HG02678 (cell line): ENCODE measurements around the gene ADAMTS9.

Source experiments
- ATAC-seq: cut with Tn5 transposase; IDR thresholded peaks from one replicate; pipeline ENCODE4 v1.9.1; 2021; ENCODE audit warnings: mild to moderate bottlenecking, moderate library complexity; ENCODE audit not compliant: unreplicated experiment

Gene ADAMTS9

GRCh38 chr3:64496786-64497490, 190.9 kb downstream of the ADAMTS9 start:
- no peak for ATAC-seq

- ATAC-seq, result no peak
Observed at GRCh38 chr3:64495781-64496334, 191.9 kb downstream of the ADAMTS9 start.

DNA sequence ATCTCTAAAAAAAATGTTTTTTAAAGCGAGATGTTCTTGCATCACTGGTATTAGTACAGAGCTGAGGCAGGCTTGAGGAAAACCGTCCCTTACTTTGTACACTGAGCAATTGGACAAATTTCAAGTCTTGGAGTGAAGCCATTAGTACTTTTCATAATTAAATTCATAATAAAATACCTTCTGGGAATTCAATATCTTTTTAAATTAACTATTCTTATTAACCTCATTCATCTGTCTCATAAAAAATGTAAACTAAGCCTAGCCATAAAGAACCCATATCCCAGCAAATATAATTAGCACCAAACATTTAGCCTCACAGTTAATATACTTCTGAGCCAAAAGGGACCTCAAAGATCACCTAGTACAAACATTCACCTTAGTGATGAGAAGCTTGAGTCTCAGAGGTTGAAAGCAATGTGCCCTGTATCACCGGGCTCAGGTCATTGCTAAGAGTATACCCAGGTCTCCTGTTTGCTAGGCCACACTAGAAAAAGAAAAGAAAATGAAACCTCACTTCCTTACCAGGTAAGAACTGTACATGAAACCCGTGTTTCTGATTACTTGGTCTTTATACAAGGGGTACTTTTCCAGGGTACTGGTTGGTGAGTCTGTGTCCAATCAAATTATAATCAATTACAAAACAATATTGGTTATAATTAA, 192.5 kb downstream of the ADAMTS9 start:
- ATAC-seq, result no peak

DNA sequence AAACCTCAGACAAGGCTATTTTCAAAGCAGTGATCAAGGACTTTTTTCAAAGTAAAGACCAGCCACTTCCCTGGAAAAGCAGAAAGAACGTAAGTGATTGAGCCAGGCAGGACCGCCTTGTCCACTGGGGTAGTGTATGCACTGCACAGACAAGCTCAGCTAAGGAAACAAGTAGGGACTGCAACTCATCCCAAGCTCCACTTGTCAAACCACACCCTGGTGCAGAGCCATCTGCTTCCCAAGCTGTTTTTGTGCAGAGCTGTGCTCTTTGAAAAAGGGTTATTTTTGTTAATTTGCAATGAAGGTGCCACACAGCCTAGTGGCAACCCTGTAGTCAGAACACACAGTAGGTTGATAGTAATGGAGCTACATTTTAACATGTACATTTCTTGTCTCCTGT, 193.3 kb downstream of the ADAMTS9 start:
- no peak for ATAC-seq

DNA sequence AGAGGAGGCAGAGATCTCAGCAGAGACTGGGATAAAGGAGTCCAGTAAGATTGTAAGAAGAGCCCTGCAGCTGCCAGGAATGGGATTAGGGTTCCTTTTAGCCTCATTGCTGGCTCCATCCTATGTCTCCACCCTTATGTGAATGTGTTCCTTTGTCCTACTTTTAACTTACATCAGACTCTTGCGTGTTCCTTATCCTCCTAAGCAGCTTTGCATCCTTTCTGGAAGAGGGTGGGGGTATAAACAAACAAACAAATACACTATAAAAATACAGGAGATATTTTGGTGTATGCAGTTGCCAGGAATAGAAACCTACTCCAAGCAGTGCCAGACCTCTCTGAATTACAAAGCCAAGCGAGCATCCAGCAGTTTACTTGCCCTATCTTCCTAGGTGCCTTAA, 194.7 kb downstream of the ADAMTS9 start:
- no peak for ATAC-seq

- no peak for ATAC-seq
Observed at GRCh38 chr3:64491843-64492242, 196.0 kb downstream of the ADAMTS9 start.

DNA sequence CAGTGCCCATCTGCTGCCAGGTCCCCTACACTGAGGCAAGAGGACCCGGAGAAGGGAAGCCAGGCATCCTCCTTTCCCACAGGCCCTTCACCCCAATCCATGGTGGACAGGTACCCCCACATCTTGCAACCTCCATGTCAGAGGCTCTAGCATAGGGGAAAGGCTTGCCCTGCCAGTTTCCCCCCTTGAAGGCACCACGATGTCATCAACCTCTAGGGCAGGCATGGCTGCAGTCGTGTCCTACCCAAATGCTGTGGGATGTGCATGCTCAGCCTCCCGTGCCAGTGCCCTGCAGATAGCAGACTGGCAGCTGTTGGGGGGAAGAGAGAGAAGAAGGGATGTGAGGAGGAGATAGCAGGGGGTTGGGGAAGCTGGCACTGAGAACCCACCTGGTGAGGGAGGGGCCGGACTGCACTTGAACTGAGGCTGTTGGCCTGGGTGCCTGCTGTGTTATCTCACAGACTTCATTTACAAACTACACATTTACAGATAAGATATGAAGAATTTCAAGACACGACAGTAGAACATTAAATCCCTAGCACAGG, 197.5 kb downstream of the ADAMTS9 start:
- no peak for ATAC-seq

DNA sequence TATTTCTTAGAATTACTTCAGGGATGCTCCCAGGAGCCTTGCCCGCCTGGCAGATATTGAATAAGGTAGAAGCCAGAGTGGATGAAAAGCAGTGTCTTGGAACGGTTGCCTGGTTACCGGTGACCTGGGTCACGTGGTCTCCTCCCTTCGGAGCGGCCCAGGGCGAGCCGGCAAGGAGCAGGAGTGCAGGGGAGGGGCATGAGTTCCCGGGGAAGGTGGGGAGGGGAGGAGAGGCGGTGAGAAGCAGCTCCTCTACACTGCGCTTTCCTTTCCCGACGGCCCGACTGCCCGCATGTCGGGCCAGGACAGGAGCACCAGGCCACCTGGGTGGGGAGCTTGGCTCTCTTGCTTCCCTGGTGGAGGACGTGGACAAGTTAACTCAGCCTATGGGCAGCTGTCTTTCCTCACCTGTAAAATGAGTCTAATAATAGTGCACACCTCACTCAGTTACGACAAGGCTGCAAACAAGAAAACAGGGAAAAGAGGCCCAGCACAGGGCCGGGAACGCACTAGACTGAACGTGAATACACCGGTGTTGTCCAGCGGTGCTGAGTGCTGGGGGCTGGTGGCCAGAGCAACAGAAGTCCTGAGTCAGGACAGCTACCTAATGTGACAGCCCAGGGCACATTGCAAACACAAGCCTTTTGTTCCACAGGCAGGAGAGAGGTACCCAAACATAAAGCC, 198.3 kb downstream of the ADAMTS9 start:
- no peak for ATAC-seq

DNA sequence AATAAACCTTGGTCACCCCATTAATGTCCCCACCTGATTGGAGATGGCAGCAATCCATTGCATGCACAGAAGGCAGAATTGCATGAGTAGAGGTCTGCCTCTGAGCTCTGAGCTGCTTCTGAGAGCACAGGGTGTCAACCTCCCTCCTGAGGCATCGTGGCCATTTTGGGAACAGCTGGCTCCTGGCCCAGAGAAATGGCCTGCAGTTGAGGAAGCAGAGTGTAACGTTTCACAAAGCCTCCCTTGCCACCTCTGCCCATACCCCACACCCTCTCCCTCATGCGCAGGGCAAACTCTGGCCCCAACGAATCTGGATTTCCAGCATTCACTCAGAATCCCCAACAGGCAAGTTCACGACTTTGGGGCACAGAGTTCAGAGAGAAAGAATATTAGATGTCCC, 198.9 kb downstream of the ADAMTS9 start:
- no peak for ATAC-seq

GRCh38 chr3:64484289-64484992, 203.4 kb downstream of the ADAMTS9 start:
- peak; percentile 98 for ATAC-seq

DNA sequence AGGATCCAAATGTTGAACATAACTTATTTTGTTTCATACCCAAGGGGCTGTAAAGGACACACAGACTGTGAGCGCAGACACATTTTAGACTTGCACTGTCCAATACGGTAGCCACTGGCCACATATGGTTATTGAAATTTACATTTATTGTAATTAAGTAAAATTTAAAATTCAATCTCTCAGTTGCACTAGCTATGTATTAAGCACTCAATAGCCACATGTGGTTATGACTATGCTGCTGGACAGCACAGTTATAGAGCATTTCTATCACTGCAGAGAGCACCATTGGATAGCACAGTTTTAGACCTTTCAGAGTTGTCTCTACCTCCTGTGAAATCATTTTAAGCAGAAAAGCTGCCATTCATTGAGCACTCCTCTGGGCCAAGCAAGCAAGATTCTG, 204.3 kb downstream of the ADAMTS9 start:
- ATAC-seq, result no peak

GRCh38 chr3:64475037-64475436, 212.8 kb downstream of the ADAMTS9 start:
- ATAC-seq, result no peak

DNA sequence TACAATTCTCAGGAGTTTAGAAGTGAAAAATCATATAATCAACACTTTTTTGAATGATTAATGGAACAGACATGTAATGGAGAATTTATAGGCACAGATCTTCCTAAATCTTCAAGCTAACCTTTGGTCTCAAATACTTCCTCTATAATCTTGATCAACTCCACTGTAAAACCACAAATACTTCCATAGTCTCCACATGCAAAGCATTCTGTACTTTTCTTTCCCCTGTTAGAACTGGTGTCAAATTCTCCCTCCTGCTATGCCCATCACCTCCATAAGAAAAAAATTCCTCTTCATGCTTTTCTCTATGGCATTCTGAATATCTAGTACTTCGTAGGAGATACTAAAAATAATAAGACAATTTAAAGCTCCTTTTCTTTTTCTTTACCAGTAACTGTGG, 214.3 kb downstream of the ADAMTS9 start:
- no peak for ATAC-seq

GRCh38 chr3:64470436-64470835, 217.4 kb downstream of the ADAMTS9 start:
- ATAC-seq, result no peak

GRCh38 chr3:64467255-64467944, 220.4 kb downstream of the ADAMTS9 start:
- no peak for ATAC-seq
